ENCODE results near the gene SEC61A1. TPM values are rescaled to one million over a fixed set of nuclear protein-coding genes. Genes with fewer than 3 reads are reported as not detected.
A peak's percentile ranks its signal among the peaks of the same experiment; 100 is the strongest.

SEC61A1 gene
- total RNA-seq, 4 donors from 2014 or later, result 104 to 218 (median 165) TPM

GRCh38 chr3:128009952-128010846 is 42.0 kb upstream of the SEC61A1 start:
- TF ChIP-seq CTCF (IDR thresholded peaks at IDR 0.05) (no peak), POLR2A (IDR thresholded peaks at IDR 0.05) (no peak)
- H3K27ac ChIP-seq, result no peak overlapping the region
- no peak for DNase-seq
- intact Hi-C loops (cut with DNase I), result no loop called here
- 94 to 95% methylated on average over 12 of the region's 12 CpGs for WGBS, 2 donors
- H3K4me1 ChIP-seq, result no peaks in the 10 kb centered on the region
- H3K27me3 ChIP-seq, result no peaks in the 10 kb centered on the region
- no peaks in the 10 kb centered on the region for H3K9me3 ChIP-seq
- no peaks in the 10 kb centered on the region for H3K36me3 ChIP-seq
- no peak overlapping the region for H3K4me3 ChIP-seq (replicated peaks in 1 of 3)

GRCh38 chr3:128011140-128011539 is 41.1 kb upstream of the SEC61A1 start:
- Histone ChIP-seq H3K4me3 (replicated peaks in 1 of 3) (no peak overlapping the region), H3K27ac (no peak overlapping the region), H3K4me1 (no peaks in the 10 kb centered on the region), H3K36me3 (no peaks in the 10 kb centered on the region), H3K27me3 (no peaks in the 10 kb centered on the region), H3K9me3 (no peaks in the 10 kb centered on the region)
- intact Hi-C loops (cut with DNase I), result no loop called here
- no peak for TF ChIP-seq POLR2A (IDR thresholded peaks at IDR 0.05)
- peak in 2 of 6 experiments; percentile 32 to 48 for TF ChIP-seq CTCF (IDR thresholded peaks at IDR 0.05)
- WGBS, 2 donors, result 4 to 5% methylated on average over 10 to 12 of the region's 12 CpGs
- peak; percentile 67 to 69 for DNase-seq

- intact Hi-C loops (cut with DNase I), result no loop called here
- H3K36me3 ChIP-seq, result no peaks in the 10 kb centered on the region
- H3K27me3 ChIP-seq, result no peaks in the 10 kb centered on the region
- TF ChIP-seq POLR2A (IDR thresholded peaks at IDR 0.05) (no peak), CTCF (IDR thresholded peaks at IDR 0.05) (no peak)
- no peaks in the 10 kb centered on the region for H3K4me1 ChIP-seq
- 94 to 96% methylated on average over 14 of the region's 14 CpGs for WGBS, 2 donors
- no peak overlapping the region for H3K27ac ChIP-seq
- no peaks in the 10 kb centered on the region for H3K9me3 ChIP-seq
- no peak overlapping the region for H3K4me3 ChIP-seq (replicated peaks in 1 of 3)
- no peak for DNase-seq
These were observed 40.2 kb upstream of the SEC61A1 start for GRCh38 chr3:128012050-128012449.

GRCh38 chr3:128014548-128014947 is 37.7 kb upstream of the SEC61A1 start:
- Histone ChIP-seq H3K9me3 (no peaks in the 10 kb centered on the region), H3K4me1 (no peaks in the 10 kb centered on the region), H3K36me3 (no peaks in the 10 kb centered on the region), H3K4me3 (replicated peaks in 1 of 3) (no peak overlapping the region), H3K27ac (no peak overlapping the region), H3K27me3 (no peaks in the 10 kb centered on the region)
- DNase-seq, result no peak
- TF ChIP-seq CTCF (IDR thresholded peaks at IDR 0.05) (no peak), POLR2A (IDR thresholded peaks at IDR 0.05) (no peak)
- intact Hi-C loops (cut with DNase I), result no loop called here
- 86 to 96% methylated on average over 3 of the region's 3 CpGs for WGBS, 2 donors

GRCh38 chr3:128016502-128016901 is 35.7 kb upstream of the SEC61A1 start:
- no peak for TF ChIP-seq CTCF (IDR thresholded peaks at IDR 0.05)
- no peak for TF ChIP-seq POLR2A (IDR thresholded peaks at IDR 0.05)
- no peak for DNase-seq
- Histone ChIP-seq H3K4me1 (no peaks in the 10 kb centered on the region), H3K36me3 (no peaks in the 10 kb centered on the region), H3K27me3 (no peaks in the 10 kb centered on the region), H3K9me3 (no peaks in the 10 kb centered on the region), H3K27ac (no peak overlapping the region), H3K4me3 (replicated peaks in 1 of 3) (no peak overlapping the region)
- intact Hi-C loops (cut with DNase I), result no loop called here
- 89 to 90% methylated on average over 1 of the region's 1 CpG for WGBS, 2 donors
